Measurements from ENCODE around the gene MAPK7.

Gene MAPK7

DNA sequence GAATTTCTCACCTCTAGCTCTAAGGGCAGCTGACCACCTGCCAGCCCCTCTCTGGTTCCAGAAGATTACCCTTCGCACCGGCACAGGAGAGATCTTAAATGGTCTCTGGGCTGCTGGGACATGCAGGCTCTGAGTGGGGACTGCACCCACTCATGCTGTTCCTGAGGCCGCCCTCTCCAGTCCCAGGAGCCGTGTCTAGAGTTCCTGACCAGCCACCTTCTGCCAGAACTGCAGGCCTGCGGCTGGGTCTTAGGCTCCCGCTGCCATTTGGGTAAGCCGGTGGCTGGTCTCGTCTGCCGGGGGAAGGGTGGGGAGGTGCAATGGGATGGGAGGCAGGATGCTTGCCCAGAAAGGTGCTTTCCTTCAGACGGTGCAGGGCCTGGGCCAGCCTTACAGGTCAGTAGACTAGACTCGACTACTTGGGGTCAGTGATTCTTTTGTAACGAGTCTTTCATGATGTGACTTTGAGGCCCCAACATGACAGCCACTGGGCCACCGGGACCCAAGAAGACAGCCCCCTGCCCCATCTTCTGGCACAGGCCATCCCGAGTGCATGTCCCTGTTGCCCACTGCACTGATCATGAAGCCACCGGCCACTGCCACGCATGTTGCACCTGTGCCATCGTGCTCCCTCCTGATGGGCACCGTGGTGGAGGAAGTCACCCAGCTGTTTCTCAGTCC is 42.2 kb upstream of the MAPK7 start:
- Histone ChIP-seq H3K4me3 (ENCODE audit: low read depth in 1 of 2, low read length in 2 of 2) (no peak overlapping the region), H3K9me3 (ENCODE audit: control insufficient read depth in 1 of 2, low read length in 2 of 2) (no peaks in the 10 kb centered on the region), H3K36me3 (ENCODE audit: control insufficient read depth in 1 of 2, insufficient read depth in 2 of 2, low read length in 2 of 2) (peaks cover 0 to 27% of the 10 kb centered on the region in 2 donors), H3K27me3 (ENCODE audit: low read depth, low read length) (no peaks in the 10 kb centered on the region), H3K4me1 (ENCODE audit: control insufficient read depth in 1 of 2, insufficient read depth in 2 of 2, low read length in 2 of 2) (peaks cover 0 to 6% of the 10 kb centered on the region in 2 donors), H3K27ac (ENCODE audit: low read length) (no peak overlapping the region)

DNA sequence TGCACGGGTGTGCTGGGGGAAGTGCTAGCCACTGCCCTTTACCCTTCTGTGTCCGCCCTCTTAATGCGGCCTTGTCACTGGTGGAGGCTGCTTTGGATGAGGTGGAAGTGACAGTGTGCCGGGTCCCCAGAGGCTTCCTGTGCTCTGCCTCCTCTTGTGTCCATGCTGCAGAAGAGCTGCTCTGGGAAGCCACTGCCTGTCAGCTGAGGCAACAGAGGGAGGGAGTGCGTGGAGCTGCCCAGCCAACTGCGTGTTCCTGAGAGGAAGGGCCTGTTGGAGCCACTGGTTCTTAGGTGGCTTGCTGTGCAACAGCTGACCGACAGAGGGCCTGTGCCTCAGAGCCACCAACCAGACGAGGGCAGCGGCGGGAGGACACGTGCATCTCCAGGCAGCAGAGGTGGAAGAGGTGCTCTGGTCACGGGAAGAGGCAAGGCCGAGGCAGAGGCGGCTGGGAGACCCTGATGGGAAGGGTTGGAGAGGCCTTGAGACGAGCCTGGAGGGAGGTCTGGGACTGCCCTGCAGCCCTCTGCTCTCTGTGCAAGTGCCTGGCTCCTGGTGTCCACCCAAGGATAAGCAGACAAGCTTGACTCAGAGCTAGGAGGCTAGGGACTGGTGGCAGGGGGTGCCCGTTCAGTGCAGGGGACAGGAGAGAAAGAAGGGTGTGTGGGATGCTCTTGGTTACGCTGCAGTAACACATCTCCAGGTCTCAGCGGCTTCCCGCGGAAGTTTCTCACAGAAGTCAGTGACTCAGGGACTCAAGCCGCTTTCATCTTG is 41.2 kb upstream of the MAPK7 start:
- Histone ChIP-seq H3K27ac (ENCODE audit: low read length) (no peak overlapping the region), H3K4me3 (ENCODE audit: low read depth in 1 of 2, low read length in 2 of 2) (no peak overlapping the region), H3K27me3 (ENCODE audit: low read depth, low read length) (no peaks in the 10 kb centered on the region), H3K36me3 (ENCODE audit: control insufficient read depth in 1 of 2, insufficient read depth in 2 of 2, low read length in 2 of 2) (peaks cover 0 to 19% of the 10 kb centered on the region in 2 donors), H3K4me1 (ENCODE audit: control insufficient read depth in 1 of 2, insufficient read depth in 2 of 2, low read length in 2 of 2) (peaks cover 3 to 6% of the 10 kb centered on the region in 2 donors), H3K9me3 (ENCODE audit: control insufficient read depth in 1 of 2, low read length in 2 of 2) (no peaks in the 10 kb centered on the region)

DNA sequence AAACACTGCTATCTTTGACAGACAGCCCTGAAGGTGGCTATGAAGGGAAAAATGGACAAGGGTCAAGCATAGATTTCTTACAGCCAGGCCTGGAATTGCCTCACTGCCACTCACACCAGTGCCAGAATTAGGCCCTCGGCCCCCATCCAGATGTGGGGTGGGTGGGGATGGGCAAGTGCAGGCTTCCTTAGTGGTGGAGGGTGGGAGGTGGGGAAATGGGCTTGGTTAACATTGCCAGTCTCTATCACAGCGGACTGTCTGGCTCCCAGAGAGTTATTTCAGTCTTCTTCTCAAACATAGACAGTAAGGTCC is 40.6 kb upstream of the MAPK7 start:
- H3K36me3 ChIP-seq (ENCODE audit: control insufficient read depth in 1 of 2, insufficient read depth in 2 of 2, low read length in 2 of 2), result peaks cover 0 to 19% of the 10 kb centered on the region in 2 donors
- H3K27me3 ChIP-seq (ENCODE audit: low read depth, low read length), result no peaks in the 10 kb centered on the region
- H3K9me3 ChIP-seq (ENCODE audit: control insufficient read depth in 1 of 2, low read length in 2 of 2), result no peaks in the 10 kb centered on the region
- H3K4me1 ChIP-seq (ENCODE audit: control insufficient read depth in 1 of 2, insufficient read depth in 2 of 2, low read length in 2 of 2), result peaks cover 6% of the 10 kb centered on the region in 2 donors
- no peak overlapping the region for H3K27ac ChIP-seq (ENCODE audit: low read length)
- H3K4me3 ChIP-seq (ENCODE audit: low read depth in 1 of 2, low read length in 2 of 2), result no peak overlapping the region

DNA sequence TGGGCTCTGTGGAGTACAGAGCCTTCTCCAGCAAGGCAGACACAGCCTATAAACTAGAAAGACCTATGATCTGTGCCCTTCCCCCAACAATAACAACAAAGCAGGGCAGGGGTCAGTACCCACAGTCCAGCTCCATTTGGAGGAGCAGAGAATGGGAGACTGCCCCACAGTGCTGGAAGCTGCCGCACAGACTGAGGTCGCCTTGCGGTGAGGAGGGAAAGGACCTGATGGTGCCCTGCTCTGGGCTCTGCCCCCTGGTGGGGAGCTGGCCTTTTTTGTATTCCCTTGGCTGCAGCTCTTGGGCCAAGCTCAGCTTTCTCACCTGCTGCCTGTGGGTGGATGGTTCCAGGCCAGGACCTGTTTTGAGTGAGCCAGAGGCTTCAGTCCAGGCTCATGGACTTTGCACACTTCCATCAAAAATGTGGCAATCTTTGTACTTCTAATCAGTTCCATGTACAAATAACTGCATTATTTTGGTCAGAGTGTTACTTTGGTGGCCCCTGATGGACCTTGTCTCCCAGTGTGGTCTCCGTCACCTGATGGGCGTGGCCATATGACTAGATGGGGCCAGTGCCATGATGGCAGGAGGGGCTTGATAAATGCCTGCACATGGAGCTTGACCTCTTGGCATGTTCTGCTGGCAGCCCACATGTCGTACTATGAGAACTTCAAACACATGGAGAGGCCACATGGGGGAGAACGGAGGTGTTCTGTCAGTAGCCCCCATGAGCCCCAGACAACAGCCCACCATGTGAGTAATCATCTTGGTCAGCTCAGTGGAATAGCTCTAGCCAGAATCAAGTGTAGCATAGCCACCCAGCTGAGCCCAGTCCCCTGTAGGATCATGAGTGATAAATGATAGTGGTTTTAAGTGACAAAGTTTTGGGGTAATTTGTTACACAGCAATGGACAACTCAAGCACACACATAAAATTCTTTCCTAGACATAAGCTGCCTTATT is 40.0 kb upstream of the MAPK7 start:
- Histone ChIP-seq H3K27ac (ENCODE audit: low read length) (no peak overlapping the region), H3K4me3 (ENCODE audit: low read depth in 1 of 2, low read length in 2 of 2) (no peak overlapping the region)

DNA sequence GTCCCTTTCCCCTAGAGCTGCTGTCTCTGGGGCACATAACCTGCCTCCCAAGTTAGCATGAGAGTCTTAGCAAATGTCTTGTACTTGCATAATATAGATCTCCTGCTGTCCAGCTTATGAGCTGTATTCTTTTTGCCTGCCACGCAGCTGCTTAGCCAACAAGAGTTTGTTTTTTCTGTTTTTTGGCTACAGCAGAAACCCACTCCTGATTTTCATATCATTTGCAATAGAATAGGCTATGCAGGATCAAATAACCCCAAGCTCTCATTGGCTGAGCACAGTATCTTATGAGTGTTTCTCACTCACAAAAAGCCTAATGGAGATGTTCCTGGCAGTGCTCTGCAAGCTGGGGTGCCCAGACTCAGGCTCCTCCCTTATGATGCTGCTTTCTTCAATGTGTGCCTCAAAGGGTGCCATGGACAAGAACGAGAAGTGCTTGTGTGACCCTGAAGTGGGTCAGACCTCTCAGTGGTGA is 38.9 kb upstream of the MAPK7 start:
- H3K4me3 ChIP-seq (ENCODE audit: low read depth in 1 of 2, low read length in 2 of 2), result no peak overlapping the region
- no peaks in the 10 kb centered on the region for H3K9me3 ChIP-seq (ENCODE audit: control insufficient read depth in 1 of 2, low read length in 2 of 2)
- peaks cover 6% of the 10 kb centered on the region in 2 donors for H3K4me1 ChIP-seq (ENCODE audit: control insufficient read depth in 1 of 2, insufficient read depth in 2 of 2, low read length in 2 of 2)
- H3K36me3 ChIP-seq (ENCODE audit: control insufficient read depth in 1 of 2, insufficient read depth in 2 of 2, low read length in 2 of 2), result peaks cover 0 to 7% of the 10 kb centered on the region in 2 donors
- no peak overlapping the region for H3K27ac ChIP-seq (ENCODE audit: low read length)
- H3K27me3 ChIP-seq (ENCODE audit: low read depth, low read length), result no peaks in the 10 kb centered on the region

More for the DNA sequence above, 40.0 kb upstream of the MAPK7 start:
- Histone ChIP-seq H3K9me3 (ENCODE audit: control insufficient read depth in 1 of 2, low read length in 2 of 2) (no peaks in the 10 kb centered on the region), H3K27me3 (ENCODE audit: low read depth, low read length) (no peaks in the 10 kb centered on the region), H3K4me1 (ENCODE audit: control insufficient read depth in 1 of 2, insufficient read depth in 2 of 2, low read length in 2 of 2) (peaks cover 6% of the 10 kb centered on the region in 2 donors), H3K36me3 (ENCODE audit: control insufficient read depth in 1 of 2, insufficient read depth in 2 of 2, low read length in 2 of 2) (peaks cover 0 to 17% of the 10 kb centered on the region in 2 donors)

DNA sequence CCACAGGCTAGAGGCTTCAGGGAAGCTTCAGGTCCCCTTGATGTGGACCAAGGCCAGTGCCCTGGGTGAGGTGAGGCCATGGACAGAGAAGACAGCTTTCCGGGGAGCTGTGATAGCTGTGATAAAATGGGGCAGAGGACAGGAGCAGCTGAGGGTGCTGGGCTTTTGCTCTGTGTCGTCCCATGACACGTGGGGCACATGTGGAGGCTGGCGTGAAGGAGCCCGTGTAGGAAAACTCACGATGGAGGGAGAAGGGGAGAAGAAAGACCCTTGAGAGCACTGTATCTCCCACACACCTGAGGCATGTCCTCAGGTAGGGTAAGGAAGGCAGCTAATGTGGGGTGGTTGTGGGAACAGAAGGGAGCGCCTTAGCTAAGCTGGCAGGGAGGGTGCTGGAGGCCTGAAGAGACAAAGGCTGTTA is 37.1 kb upstream of the MAPK7 start:
- no peak overlapping the region for H3K27ac ChIP-seq (ENCODE audit: low read length)
- no peak overlapping the region for H3K4me3 ChIP-seq (ENCODE audit: low read depth in 1 of 2, low read length in 2 of 2)
- no peaks in the 10 kb centered on the region for H3K9me3 ChIP-seq (ENCODE audit: control insufficient read depth in 1 of 2, low read length in 2 of 2)
- peaks cover 6 to 17% of the 10 kb centered on the region in 2 donors for H3K4me1 ChIP-seq (ENCODE audit: control insufficient read depth in 1 of 2, insufficient read depth in 2 of 2, low read length in 2 of 2)
- H3K36me3 ChIP-seq (ENCODE audit: control insufficient read depth in 1 of 2, insufficient read depth in 2 of 2, low read length in 2 of 2), result no peaks in the 10 kb centered on the region
- H3K27me3 ChIP-seq (ENCODE audit: low read depth, low read length), result no peaks in the 10 kb centered on the region

DNA sequence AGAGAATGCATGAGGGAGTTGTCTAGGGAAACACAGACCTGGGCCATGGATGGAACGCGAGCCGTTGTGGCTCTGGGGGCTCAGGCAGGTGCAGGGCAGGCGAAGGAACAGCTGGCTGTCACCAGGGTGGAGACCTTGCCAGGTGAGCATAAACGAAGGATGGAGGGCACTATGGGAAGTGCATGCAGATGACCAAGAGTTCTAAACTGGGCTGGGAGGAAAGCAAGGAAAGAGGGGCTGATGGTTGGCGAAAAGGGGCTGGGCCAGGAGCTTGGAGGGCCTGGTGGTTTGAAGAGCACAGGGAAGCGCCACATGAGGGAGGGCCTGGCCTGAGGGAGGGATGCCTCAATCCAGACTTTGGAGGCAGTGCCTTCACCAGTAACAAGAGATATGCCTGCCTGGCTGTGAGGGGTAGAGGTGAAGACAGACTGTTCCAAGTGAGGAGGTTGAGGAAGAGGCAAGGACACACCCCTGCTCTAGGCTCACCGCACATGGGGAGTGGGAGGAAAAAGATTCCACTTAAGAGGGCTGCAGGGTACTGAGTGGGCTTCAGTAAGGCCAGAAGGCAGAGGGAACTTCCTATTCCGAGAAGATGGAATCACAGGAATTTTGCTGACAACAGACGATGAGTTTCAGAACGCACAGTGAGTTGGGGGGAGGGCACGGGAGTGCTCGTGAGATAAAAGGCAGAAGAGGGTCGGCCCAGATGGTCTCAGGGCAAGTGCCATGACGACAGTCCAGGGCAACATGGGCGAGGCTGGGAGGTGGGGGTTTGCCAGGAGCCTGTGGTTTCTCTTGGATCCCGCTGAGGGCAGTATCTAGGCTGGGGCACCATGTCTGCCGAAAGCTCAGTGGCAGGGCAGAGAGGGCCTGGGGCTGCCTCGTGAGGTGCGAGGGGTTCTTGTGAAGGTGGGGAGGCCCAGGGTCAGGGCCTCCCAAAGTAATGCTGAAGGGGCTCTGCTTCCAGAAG is 36.4 kb upstream of the MAPK7 start:
- no peak overlapping the region for H3K4me3 ChIP-seq (ENCODE audit: low read depth in 1 of 2, low read length in 2 of 2)
- H3K27ac ChIP-seq (ENCODE audit: low read length), result no peak overlapping the region
- no peaks in the 10 kb centered on the region for H3K9me3 ChIP-seq (ENCODE audit: control insufficient read depth in 1 of 2, low read length in 2 of 2)
- peaks cover 6 to 24% of the 10 kb centered on the region in 2 donors for H3K4me1 ChIP-seq (ENCODE audit: control insufficient read depth in 1 of 2, insufficient read depth in 2 of 2, low read length in 2 of 2)
- H3K36me3 ChIP-seq (ENCODE audit: control insufficient read depth in 1 of 2, insufficient read depth in 2 of 2, low read length in 2 of 2), result no peaks in the 10 kb centered on the region
- H3K27me3 ChIP-seq (ENCODE audit: low read depth, low read length), result no peaks in the 10 kb centered on the region

DNA sequence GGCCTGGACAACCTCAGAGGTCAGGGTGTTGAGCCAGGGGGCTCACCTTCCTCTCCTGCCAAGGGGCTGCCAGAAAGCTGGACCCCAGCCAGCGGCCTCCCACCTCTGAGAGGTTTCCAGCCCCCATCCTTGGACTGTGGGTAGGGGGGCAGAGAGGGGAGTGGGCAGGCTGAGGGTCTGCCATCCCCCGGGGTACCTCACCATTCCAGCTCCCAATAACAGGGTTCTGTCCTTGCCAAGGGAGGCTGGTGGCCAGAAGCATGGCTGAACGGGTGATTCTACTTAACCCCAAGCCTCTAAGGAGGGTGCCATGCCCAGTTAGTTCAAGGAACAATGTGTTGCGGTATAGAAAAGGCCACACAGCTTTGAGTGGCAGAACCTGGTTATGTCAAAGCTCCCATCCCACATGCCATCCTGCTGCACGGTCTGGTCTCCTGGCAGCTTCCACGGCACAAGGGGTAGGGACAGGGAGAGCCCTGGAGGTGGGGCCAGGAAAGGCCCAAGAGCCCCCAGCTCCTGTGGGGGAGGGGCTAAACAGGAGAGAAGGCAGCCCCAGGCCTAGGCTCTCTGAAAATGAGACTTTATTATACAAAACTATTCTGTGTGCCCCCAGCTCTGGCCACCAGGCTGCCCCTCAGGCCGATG is 35.6 kb upstream of the MAPK7 start:
- H3K27me3 ChIP-seq (ENCODE audit: low read depth, low read length), result no peaks in the 10 kb centered on the region
- H3K4me1 ChIP-seq (ENCODE audit: control insufficient read depth in 1 of 2, insufficient read depth in 2 of 2, low read length in 2 of 2), result peaks cover 6 to 32% of the 10 kb centered on the region in 2 donors
- H3K27ac ChIP-seq (ENCODE audit: low read length), result no peak overlapping the region
- H3K36me3 ChIP-seq (ENCODE audit: control insufficient read depth in 1 of 2, insufficient read depth in 2 of 2, low read length in 2 of 2), result no peaks in the 10 kb centered on the region
- H3K9me3 ChIP-seq (ENCODE audit: control insufficient read depth in 1 of 2, low read length in 2 of 2), result no peaks in the 10 kb centered on the region
- no peak overlapping the region for H3K4me3 ChIP-seq (ENCODE audit: low read depth in 1 of 2, low read length in 2 of 2)

DNA sequence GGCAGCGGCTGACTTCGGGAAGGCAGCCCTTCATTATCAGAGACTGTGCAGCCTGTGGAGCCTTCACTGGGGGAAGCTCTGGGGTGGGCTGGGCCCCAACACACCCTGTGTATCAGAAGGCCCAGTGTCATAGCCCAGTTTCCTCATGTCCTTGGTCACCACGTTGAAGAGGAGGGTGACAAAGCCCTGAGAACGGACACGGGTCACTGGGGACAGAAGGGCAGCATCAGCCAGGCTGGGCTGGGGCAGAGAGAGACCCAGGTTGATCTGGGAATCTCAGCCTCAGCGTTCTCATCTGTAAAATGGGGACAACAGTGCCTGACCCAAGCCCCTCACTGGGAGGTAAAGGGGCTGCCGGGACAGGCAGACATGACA is 35.1 kb upstream of the MAPK7 start:
- no peak overlapping the region for H3K4me3 ChIP-seq (ENCODE audit: low read depth in 1 of 2, low read length in 2 of 2)
- no peak overlapping the region for H3K27ac ChIP-seq (ENCODE audit: low read length)
- H3K36me3 ChIP-seq (ENCODE audit: control insufficient read depth in 1 of 2, insufficient read depth in 2 of 2, low read length in 2 of 2), result no peaks in the 10 kb centered on the region
- H3K27me3 ChIP-seq (ENCODE audit: low read depth, low read length), result no peaks in the 10 kb centered on the region
- H3K4me1 ChIP-seq (ENCODE audit: control insufficient read depth in 1 of 2, insufficient read depth in 2 of 2, low read length in 2 of 2), result peaks cover 3 to 32% of the 10 kb centered on the region in 2 donors
- H3K9me3 ChIP-seq (ENCODE audit: control insufficient read depth in 1 of 2, low read length in 2 of 2), result no peaks in the 10 kb centered on the region

DNA sequence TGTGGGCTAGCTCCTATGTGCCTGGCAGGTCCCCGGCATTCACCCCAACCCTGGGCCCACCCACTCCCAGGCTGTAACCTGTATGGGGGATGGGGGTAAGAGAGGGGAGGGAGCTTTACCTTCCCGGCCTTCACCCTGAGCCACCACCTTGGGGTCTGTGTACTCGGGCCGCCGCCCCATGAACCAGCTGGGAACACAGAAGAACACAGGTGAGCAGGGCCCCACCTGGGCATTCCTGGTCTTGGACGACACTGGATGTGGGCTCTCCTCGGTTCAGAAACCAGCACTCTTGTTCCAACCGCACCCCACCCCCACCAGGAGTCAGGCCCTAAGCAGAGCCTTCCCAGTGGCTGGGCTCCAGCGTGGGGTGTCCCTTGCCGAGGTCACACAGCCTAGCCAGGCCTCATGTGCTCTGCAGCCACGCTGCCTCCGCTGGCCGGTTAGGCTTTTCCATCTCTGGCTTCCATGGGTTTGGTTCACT is 34.6 kb upstream of the MAPK7 start:
- Histone ChIP-seq H3K36me3 (ENCODE audit: control insufficient read depth in 1 of 2, insufficient read depth in 2 of 2, low read length in 2 of 2) (no peaks in the 10 kb centered on the region), H3K9me3 (ENCODE audit: control insufficient read depth in 1 of 2, low read length in 2 of 2) (no peaks in the 10 kb centered on the region), H3K4me1 (ENCODE audit: control insufficient read depth in 1 of 2, insufficient read depth in 2 of 2, low read length in 2 of 2) (peaks cover 0 to 32% of the 10 kb centered on the region in 2 donors), H3K4me3 (ENCODE audit: low read depth in 1 of 2, low read length in 2 of 2) (no peak overlapping the region), H3K27me3 (ENCODE audit: low read depth, low read length) (no peaks in the 10 kb centered on the region), H3K27ac (ENCODE audit: low read length) (no peak overlapping the region)

All from muscle layer of duodenum (tissue), 2 donors.